GOT3 (cell line): ENCODE data around the gene SPO11.

ENCODE experiments used
- DNase-seq: peaks from one replicate; lab custom pipeline; 2025; ENCODE audit warnings: mixed read lengths; lab: John Stamatoyannopoulos, UW

Gene SPO11, protein sequence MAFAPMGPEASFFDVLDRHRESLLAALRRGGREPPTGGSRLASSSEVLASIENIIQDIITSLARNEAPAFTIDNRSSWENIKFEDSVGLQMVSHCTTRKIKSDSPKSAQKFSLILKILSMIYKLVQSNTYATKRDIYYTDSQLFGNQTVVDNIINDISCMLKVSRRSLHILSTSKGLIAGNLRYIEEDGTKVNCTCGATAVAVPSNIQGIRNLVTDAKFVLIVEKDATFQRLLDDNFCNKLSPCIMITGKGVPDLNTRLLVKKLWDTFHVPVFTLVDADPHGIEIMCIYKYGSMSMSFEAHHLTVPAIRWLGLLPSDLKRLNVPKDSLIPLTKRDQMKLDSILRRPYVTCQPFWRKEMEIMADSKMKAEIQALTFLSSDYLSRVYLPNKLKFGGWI

DNA sequence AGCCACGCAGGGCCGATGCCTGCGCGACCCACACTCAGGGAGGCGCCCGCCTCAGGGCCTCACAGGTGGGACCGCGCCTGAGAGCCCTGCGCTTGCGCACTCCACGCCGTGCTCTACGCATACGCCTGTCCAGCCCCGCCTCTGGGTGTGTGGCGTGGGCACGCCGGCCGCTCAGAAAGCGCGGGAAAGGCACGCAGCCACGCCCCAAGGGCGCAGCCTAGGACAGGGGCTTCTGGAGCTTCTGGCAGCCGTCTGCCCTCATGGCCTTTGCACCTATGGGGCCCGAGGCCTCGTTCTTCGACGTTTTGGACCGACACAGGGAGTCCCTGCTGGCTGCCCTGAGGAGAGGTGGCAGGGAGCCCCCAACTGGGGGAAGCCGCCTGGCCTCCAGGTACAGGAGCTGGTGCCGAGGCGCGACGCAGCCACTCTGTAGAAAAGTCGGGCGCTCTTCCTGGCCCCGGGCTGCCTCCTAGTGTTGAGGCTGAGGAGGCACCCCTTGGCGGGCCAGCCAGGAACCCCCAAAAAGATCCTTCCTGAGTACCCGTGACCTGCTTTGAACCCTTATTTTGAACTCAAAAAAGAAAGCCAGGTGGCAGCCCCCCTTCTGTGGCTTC lies at the start of gene SPO11:
TSS of gene SPO11 (plus strand) at position 196 of the 614 bp plus-strand sequence. CDS start at position 261, 65 bp downstream.
- DNase-seq, result no peak

DNA sequence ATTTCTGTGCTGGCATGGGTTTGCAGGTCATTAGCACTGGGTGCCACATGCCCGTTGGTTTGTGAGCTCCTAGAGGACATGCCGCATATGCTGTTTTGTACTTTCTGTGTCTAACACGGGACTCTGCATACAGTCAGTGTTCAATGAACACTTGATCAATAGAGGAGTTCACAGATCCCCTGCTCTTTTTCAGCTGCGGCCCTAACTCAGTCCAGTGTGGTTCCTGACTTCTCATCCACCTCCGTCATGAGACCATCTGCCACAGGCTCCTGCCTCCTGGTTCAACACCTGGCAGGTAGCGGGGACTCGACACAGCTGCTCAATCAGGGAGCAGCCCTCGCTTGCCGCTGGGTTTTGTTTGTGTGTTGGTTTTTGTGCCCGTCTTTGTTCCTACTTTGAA lies 49.4 kb upstream of the SPO11 start:
- DNase-seq, result no peak

DNA sequence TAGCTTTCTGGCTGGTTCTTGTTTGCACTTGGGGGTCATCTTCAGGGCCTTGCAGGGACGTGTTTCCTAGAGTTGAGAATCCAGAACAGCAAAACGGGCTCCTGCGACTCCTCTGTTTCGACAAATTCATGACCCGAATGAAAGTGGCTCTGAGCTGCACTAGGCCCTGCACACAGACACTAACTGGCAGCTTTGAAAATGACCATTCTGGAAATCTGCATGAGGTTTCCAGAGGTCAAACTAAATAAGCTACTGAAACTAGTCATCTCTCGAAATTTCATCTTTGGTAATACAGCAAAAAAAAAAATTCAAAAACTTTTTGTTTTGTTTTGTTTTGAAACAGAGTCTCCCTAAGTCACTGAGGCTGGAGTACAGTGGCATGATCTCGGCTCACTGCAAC lies 47.7 kb upstream of the SPO11 start:
- DNase-seq, result no peak

DNA sequence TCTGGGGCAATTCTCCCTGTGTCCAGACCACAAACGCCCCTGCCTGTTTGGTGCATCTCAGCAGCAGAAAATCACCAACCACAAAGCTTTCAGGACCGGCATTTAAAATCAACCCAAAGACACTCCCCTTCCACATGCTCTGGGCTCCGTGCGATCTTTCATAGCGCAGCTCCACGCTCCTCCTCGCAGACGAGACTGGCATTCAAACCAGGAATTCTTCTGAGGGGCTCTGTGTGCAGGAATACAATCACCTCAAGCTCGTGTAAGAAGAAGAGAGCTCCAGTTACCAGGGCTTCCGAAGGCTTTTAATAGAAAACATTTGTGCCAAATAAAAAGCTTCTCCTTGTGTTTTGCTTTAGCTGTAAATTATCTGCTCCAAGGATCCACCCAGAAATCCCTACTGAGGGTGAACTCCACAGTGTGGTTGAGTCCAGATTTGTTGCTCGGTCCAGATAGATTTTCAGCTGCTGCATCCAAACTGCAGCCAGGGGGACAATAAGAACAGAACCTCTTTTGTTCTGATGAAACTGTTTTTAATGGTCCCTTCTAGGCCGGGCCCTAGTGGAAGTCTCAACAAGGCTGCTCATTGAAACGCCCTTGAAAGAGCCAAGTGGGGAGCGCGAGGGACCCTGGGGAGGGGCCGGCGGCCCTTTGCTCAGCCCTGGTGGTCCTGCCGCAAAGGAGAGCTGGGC lies 46.8 kb upstream of the SPO11 start:
- DNase-seq, result no peak

DNA sequence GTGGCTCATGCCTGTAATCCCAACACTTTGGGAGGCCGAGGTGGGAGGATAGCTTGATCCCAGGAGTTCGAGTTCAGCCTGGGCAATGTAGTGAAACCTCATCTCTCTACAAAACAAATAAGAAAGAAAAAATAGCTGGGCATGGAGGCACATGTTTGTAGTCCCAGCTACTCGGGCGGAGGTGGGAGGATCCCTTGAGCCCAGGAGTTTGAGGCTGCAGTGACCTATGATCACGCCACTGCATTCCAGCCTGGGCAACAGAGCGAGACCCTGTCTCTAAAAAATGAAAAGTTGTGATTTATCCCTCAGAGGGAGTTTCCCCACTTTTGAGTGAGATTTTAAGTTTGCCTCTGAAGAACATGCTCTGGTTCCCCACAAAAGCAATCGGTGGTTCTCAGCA lies 45.7 kb upstream of the SPO11 start:
- no peak for DNase-seq

DNA sequence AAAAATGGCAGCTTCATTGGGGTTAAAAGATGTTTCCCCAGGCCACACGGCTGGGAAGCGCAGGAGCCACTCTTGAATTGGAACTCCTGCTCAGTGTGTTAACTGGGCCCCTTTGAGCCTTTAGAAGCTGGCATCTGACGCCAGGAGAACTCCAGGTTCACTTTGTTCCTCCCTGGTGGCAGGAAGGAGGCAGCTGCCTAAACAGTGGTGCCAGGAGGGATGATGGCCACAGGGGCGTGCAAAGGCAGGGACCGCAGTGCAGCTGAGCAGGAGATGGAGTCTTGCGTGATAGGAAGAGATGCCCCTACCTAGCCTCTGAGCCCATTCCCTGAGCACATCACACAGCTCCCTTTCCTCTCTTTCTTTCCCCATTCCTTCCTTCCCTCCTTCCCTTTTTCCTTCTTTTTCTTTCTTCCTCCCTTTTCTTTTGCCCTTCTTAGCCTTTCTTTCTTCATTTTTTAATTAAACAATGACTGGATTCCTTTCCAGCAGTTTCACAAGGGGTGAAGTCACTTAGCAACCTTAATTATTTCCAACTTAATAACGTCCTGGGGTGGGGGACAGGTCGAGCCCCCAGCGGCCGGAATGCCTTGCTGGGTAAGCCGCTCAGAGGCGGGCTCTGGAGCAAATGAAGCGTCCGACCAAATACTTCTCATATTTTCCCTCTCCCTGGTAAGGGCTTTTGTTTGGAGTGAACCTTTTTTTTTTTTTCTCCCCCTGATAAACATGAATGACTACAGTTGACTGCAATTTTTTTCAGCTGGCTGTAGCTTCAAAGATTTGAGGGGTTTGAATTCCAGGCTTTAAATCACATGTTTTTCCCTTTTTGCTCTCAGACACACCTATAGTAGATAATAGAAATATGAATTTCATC lies 42.4 kb upstream of the SPO11 start:
- no peak for DNase-seq

DNA sequence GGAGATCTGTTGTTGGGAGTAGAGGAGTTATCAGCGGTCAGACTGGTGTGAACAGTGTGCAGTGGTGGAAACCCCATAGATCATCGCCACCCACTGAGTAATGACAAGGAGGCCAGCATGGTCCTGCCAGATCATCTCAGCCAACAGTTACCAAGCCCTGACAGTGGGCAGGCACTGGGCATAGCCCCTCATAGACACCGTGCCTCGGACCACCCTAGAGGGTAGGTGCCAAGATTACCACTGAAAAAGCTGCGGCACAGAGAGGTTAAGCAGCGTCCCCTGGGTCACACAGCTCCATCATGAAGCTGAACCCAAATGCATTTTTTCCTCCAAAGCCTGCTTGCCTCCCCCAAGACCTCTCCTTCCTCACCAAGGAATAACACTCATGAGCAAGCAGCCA lies 41.7 kb upstream of the SPO11 start:
- DNase-seq, result no peak

DNA sequence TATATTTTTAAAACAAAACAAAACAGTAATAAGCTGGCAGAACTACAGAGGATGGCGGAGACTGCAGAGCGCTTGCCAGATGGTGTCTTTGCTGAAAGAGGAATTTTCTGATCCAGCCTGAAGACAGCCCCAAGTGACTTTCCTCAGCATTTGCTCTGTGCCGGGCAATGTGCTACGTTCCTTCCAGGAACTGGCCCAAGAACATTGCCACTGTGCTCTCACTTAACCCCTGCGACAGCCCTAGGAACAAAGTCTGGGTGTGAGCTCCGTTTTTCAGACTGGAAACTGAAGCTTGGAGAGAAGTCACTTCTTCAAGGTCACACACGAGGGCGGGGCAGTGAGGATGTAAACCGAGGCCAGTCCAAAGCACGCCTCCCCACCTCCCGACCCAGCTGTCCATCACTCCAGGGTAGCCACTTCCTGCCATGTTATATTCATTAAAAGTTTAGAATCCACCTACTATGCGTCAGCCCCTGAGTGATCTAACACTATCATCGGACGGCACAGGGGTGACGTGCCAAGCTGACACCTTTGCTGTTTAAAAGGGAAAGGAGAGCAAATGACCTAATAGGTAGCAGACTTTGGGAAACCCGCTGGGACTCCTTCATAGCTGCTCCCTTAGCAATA lies 40.8 kb upstream of the SPO11 start:
- no peak for DNase-seq

DNA sequence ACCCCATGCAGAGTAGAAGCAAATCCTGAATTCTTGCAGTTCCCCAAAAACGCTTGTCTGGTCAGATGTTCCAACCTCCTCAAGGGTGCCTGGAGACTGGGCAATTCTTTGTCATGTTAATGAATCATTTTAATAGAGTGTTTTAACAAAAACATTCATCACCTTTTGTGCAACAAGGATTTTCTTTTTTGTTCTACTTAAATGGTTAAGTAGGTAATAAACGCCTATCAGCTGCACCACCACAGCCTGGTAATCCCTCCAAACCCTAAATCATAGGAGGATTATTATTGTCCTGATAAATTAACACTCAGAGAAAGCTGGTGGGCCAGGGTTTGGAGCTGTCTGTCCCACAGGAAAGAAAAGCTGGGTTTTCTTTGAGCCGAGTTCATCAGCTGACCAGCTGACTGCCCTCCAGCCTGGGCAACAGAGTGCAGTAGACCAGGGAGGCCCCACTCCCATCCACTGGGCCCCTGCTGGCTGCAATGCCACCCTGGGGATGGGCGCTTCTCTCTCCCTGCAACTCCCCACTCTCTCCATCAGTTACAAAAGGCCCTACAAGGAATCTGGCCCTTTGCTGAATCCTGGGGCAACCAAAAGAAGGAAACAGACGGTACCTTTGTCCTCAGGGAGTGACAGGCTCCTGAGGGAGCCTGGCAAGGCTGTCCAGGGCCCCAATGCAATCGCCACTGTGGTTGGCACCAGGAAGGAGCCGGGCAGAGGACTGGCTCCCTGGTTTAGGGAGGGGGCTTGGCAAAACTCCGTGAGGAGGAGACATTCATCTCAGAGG lies 40.0 kb upstream of the SPO11 start:
- no peak for DNase-seq

DNA sequence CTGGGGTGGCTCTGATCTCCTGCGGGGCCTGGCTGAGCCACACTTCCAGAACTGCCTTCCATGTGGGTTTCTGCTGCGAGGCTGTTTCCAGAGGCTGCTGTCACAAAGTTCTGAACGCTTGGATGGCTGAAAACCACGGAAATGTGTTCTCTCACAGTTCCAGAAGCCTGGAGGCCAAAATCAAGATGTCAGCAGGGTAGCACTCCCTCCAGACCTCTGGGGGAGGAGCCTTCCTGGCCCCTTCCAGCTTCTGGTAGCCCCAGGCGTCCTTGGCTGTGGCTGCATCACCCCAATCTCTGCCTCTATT lies 39.5 kb upstream of the SPO11 start:
- no peak for DNase-seq

DNA sequence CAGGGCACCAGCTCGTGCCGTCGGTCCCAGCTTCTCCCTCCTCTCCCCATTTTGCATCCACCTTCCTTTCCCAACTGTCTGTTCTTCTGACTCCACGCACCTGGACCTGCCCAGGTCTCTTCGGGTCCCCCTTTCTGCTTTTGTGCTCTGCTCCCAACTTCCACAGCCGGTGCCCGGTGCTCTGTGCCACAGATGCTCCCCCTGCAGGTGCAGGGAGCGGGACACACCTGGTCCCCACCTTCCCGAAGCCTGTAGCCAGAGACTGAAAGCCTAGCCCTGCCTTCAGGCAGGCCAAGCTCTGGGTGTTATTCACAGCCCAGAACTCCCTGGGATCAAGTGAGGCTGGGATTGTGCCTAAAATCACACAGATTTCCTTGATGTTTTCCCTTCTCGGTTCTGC lies 38.6 kb upstream of the SPO11 start:
- DNase-seq, result no peak

DNA sequence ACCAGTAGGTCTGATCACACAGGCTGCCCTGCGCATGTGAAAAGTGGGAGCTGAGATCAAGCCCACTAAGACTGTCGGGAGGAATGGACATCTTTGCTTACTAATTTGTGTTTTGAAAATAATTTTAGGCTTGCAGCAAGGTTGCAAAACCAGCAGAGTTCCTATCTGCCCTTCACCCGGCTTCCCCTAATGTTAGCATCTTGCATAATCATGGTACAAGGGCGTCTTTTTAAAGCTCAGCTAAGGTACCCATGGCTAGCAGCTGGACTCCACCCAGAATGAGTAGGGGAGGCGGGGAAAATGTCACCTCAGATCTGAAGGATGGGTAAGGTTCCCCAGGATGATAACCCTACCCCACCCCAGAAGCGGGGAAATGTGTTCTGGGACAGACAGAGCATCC lies 37.9 kb upstream of the SPO11 start:
- DNase-seq, result no peak

DNA sequence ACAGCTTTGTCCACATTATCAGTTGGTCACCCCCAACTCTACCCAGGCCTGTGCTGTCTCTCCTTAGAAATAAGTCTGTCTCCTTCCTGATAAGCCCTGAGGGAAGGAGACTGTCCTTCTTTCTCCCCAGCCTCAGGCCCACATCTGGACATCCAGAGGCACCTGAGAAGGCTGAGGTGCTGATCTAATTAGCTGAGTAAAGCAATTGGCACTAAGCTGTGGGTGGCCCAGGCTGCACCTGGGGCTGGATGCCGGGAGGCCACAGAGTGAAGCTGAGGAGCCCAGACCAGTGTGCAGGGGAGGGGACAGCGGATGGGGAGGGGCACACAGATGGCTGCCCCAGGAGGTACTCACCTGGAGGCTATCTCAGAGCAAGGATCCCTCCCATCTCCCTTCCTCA lies 37.0 kb upstream of the SPO11 start:
- no peak for DNase-seq

DNA sequence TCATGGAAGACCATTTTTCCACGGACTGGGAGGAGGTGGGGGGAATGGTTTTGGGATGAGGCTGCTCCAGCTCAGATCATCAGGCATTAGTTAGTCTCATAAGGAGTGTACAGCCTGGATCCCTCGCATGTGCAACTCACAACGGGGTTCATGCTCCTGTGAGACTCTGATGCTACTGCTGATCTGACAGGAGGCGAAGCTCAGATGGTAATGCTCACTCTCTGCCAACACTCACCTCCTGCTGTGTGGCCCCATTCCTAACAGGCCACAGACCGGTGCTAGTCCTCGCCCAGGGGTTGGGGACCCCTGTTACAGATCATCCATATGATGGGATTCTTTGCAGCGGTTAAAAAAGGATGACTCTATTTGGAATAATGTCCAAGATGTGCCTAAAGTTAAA lies 35.6 kb upstream of the SPO11 start:
- no peak for DNase-seq

DNA sequence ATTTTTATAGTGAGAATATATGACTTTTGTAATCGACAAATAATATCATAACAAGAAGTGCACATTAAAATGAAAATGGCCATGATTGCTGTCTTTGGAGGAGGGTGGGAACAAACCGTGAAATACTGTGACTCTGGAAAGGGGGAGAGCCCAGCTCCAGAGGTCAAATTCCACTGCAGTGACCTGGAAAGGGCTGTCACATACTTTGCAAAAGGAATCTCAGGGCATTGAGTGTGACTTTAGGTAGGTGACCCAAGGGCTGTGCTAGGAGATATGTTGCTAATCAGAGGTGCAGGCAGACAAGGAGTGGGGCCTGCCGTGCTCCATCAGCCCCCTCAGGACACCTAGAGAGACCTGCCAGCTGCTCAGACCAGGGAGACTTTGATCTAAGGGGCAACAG lies 35.1 kb upstream of the SPO11 start:
- DNase-seq, result no peak

DNA sequence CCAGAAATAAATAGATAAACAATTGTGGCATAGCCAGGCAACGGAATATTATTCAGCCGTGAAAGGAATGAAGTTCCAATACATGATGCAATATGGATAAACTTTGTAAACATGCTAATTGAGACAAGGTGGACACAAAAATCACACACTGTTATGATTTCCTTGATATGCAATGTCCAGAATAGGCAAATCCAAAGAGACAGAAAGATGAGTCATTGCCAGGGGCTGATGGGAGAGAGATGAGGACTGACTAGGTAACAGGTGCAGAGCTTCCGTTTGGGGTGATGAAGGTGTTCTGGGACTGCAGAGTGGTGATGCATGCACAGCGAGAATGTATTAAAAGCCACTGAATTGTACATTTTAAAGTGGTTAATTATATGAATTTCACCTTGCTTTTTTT lies 31.1 kb upstream of the SPO11 start:
- DNase-seq, result no peak

DNA sequence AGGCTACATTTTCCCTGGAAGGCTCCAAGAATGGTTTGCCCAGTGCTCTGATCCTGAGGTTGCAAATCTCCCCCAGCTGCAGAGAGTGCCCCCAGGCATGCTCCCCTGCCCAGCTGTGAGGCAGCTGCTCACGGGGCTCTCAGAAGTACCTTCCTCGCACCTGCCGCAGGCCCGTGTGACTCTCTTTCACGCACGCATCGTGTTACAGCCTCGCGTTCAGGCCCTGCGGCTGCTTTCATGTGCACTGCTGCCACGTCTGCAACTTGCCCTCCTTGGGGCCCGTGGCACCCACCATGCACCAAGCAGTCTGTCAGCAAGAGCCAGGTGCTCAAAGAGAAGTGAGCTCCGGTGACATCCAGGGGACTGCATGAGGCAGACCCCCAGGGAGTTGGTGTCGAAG lies 28.6 kb upstream of the SPO11 start:
- DNase-seq, result no peak

DNA sequence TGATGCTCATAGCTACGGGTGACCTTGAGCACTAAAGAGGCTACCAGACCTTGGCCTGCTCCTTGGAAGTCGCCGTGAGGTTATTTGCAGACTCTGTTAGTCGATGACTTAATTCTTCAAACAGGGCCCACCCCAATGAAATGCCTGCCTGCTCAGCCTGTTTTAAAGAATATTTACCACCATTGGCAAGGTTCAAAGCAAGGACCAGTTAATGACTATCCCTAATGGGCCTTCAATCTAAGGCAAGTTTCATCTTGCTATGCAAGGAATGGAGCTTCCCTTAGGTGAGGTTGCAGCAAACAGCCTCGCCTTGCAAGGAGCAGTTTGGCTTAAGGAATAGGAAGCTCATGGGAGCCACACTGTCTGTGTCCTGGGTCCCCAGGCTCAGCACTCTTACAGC lies 22.9 kb upstream of the SPO11 start:
- DNase-seq, result no peak

DNA sequence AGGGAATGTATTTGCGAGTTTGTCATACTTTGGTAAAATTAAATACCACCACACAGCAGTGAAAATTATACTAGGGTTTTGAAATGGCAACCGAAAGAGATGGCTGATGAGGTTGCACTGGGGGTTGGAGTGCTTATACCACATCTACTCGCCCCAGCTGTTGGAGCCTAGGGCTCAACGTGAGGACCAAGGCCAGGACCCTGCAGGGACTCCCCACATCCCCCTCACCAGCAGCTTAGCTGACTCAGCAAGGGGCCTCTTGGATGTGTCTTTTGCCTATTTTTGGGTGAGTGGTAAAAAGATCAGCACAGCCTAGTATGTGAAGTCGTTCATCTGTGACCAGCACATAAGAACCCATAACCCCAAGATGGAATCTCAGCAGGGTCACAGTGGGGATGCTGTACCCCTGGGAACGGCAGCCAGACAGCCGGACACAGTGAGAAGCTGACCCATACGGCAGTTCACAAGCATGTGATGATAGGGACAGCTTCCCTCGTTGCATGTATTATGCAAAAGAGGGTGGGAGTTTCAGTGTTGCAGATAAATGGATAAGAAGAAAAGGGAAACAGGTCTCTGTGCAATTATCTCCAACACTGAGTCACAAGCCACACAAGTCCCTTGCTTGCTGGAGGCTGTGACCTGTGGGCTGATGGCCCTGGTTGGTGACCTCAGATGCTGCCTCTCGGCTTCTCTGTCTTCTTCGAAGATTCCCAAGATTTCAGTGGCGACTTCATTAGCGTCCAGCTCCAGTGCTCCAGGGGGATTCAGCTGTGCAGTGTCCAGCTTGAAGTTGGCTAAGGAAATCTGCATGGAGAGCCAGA lies 20.9 kb upstream of the SPO11 start:
- no peak for DNase-seq

DNA sequence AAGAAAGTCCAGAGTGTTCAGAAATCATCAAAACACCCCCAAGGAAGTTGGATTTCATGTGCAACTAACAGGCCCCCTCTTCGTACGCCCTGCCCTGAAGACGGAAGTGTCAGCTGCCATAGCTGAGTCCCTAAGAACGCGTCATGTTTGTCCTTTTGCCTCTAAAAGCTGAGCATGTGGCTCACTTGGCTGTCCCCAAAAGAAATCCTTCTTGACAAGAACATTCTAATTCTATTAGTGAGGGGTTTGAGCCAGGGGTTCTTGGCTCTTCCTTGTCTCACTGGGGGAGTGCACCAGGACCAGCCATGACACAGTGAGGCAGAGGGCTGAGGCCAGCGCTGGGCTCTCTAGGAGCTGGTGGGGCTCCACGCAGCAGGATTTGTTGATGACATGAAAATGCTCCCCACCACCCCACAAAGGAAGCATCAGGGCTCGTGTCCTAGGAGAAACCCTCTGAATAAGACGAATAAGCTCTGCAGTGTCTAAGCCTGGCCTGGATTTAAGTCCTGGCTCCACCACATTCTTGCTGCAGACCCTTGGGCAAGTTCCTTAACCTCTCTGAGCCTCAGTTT lies 20.0 kb upstream of the SPO11 start:
- DNase-seq, result no peak
